ENCODE results near the gene PARM1.

DNA sequence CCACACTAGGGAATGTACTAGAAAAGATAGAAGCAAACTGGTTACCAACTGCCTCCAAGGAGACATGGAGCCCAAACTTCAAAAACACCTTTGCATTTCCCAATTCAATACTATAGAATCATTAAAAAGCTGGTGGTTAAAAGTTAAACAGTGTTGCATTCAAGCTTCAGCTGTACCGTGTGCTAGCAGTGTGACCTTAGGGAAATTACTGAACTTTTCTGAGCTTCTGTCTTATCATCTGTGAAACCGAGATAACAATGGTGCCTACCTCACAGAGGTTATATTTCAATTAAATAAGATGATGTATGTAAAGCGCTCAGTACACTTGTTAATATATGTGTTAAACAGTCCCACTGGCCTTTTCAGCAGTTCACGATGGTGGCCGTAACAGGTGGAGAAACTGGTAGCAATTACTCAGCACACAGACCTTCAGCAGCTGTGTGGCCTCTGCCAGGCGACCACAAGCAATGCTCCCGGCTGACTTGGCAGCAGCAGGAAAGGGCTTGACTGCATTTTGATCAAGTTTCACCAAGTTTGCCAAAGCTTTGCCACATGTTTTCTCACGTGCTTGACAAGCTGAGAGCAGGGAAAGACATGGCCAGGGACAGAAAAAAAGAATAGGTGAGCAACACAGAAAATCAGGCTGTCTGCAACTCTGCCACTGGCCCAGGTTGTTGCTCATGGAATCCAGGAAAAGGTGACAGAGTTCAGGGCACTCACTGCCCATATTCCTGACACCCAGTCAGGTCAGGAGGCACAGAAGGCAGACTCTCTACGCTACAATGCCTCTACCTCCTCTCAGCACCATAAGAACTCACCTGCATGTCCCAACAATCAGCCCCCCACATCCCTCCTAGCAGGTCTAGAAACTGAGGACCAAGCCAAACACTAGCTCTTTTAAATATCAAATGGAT, 72.1 kb downstream of the PARM1 start:
- TF ChIP-seq CTCF (IDR thresholded peaks at IDR 0.05) (no peak), POLR2A (IDR thresholded peaks at IDR 0.05) (no peak)

All from adrenal gland (tissue), 5 donors.